ENCODE results near the gene GPC6.

The GPC6 gene

GRCh38 chr13:93407551-93407950 is 180.9 kb downstream of the GPC6 start:
- no peak for TF ChIP-seq CTCF (IDR thresholded peaks at IDR 0.05; ENCODE audit: borderline replicate concordance, insufficient read depth, low read depth, low read length)
- H3K4me3 ChIP-seq (ENCODE audit: low read depth, low read length) = no peak overlapping the region

- H3K4me3 ChIP-seq (ENCODE audit: low read depth, low read length) = no peak overlapping the region
- no peak for TF ChIP-seq CTCF (IDR thresholded peaks at IDR 0.05; ENCODE audit: borderline replicate concordance, insufficient read depth, low read depth, low read length)
Observed at GRCh38 chr13:93409001-93409400, 182.4 kb downstream of the GPC6 start.

- TF ChIP-seq CTCF (IDR thresholded peaks at IDR 0.05; ENCODE audit: borderline replicate concordance, insufficient read depth, low read depth, low read length) = no peak
- no peak overlapping the region for H3K4me3 ChIP-seq (ENCODE audit: low read depth, low read length)
Observed at GRCh38 chr13:93409816-93410215, 183.2 kb downstream of the GPC6 start.

- TF ChIP-seq CTCF (IDR thresholded peaks at IDR 0.05; ENCODE audit: borderline replicate concordance, insufficient read depth, low read depth, low read length) = no peak
- no peak overlapping the region for H3K4me3 ChIP-seq (ENCODE audit: low read depth, low read length)
Observed at GRCh38 chr13:93411186-93411680, 184.6 kb downstream of the GPC6 start.

GRCh38 chr13:93412676-93413075 is 186.1 kb downstream of the GPC6 start:
- H3K4me3 ChIP-seq (ENCODE audit: low read depth, low read length) = no peak overlapping the region
- no peak for TF ChIP-seq CTCF (IDR thresholded peaks at IDR 0.05; ENCODE audit: borderline replicate concordance, insufficient read depth, low read depth, low read length)

- H3K4me3 ChIP-seq (ENCODE audit: low read depth, low read length) = no peak overlapping the region
Observed at GRCh38 chr13:93413972-93414717, 187.5 kb downstream of the GPC6 start.

More at GRCh38 chr13:93413972-93414717, 187.5 kb downstream of the GPC6 start:
- TF ChIP-seq CTCF (IDR thresholded peaks at IDR 0.05; ENCODE audit: borderline replicate concordance, insufficient read depth, low read depth, low read length) = no peak

All from GM12875 (cell line).